GM18858 (cell line): Measurements from ENCODE around the gene KCNAB1.

Experiments used
- ATAC-seq: cut with Tn5 transposase; IDR thresholded peaks from one replicate; pipeline ENCODE4 v1.9.1; 2021; ENCODE audit not compliant: unreplicated experiment

Gene KCNAB1

DNA sequence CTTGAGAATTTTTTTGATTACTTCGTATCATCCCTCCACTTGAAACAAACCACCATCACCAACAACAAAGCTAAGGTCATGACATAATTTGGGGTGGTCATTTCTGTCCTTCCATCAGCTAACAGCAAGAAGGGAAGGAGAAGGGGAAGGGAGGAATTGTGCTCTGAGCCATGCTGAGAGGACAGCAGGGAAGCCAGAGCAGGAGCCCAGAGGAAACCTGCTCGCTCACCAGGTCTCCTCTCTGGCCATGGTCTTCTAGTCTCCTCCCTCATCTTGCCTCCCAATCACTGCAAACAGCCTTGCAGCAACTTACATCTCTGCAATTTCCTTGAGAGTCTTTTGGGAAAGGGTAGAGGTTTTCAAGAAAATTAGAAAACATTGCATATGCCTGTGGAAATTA is 237.9 kb downstream of the KCNAB1 start:
- ATAC-seq, result no peak

DNA sequence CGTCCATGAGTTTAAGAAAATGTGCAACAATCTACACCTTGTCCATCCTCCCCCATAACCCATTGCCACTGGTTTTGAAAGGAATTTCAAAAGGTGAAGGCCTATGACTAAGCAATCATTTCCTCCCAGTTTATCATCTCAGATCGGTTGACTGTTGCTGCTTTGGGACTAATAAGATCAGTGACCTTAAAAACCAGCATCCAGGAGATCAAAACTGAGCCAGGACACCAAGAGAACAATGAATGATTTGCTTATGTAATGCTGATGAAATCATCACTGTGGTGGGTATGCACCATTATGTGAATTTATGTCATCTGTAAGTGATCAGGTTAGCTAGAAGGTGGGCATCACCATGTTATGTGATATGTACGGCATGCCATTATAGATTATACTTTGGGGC is 239.0 kb downstream of the KCNAB1 start:
- no peak for ATAC-seq

DNA sequence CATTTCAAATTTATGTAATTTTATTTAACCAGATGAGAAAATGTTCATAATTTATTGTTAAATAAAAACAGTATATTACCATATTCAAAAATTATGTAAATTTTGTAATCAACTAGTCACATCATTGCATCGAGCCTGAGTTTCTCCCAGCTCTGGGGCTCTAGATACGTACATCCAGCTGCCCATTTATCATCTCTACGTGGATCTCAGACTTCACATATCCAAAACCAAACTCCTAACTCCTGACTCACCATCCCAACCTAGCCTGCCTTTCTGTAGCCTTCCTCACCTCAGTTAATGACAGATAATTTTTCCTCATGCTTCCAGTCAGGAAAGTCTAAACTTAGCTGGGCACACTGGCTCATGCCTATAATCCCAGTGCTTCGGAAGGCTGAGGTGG is 239.7 kb downstream of the KCNAB1 start:
- no peak for ATAC-seq

DNA sequence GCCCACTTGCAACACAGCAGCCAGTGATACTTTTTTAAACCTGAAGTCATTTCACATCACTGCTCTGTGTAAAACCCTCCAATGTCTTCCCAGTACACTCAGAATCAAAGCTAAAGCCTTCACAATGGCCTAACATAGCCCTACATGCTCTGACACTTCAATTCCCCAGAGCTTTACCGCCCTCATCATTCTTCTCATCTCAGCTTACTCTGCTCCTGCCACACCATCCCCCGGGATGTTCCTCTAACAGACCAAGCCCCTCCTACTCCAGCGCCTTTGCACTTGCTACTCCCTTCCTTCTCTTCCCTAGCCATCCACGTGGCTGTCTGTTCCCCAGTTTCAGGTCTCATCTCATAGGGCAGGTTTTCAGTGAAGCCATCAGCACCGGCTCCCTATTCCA is 240.6 kb downstream of the KCNAB1 start:
- ATAC-seq, result no peak

DNA sequence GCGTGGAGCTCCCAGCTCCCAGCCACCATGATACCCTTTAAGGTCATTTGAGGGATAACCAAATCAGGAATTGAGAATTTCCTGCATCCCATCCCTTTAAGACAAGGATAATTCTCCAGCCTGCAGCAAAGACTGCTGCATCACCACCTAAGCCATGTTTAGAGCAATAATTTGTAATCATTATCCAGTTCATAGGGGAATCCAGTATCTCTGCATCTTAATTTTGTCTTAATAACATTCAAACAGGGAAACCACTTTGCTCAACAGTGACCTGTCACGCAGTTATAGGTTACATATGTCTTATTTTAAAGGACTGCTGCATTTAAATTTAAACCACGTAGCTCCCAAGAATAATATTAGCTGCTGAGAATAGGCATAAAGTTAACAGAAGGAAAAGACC is 246.2 kb downstream of the KCNAB1 start:
- no peak for ATAC-seq

DNA sequence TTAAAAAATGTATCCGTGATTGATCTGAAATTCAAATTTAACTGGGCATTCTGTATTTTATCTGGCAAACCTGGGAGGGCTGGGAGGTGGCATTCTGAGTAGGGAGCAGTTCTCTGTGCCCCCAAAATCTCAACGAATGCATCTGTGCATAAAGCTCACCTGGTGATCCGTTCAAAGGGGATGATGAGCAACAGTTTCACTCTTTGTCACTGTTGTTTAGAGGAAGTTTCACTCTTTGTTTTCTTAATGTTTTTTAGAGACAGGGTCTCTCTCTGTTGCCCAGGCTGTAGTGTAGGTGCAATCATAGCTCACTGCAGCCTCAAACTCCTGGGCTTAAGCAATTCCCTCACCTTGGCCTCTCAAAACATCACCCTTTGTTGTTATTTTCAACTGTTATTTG is 247.8 kb downstream of the KCNAB1 start:
- peak; percentile 92 for ATAC-seq

DNA sequence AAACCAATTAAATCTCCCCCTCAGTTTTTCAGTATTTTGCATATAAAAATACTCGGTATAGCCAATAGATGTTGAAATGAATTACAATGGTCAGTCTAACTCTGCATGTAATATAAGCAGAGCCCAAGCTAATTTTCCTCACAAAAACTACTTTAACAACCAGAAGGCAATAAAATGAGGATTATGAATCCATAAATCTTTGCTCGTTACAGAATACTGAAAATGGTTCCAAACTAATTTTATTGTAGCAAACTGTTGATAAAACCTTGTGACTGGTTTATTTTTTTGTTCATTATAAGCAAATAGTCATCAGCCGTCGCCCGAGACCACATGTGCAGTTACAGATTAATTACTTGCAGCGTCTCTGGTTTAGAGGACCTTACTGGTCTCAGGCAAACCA is 251.3 kb downstream of the KCNAB1 start:
- no peak for ATAC-seq

DNA sequence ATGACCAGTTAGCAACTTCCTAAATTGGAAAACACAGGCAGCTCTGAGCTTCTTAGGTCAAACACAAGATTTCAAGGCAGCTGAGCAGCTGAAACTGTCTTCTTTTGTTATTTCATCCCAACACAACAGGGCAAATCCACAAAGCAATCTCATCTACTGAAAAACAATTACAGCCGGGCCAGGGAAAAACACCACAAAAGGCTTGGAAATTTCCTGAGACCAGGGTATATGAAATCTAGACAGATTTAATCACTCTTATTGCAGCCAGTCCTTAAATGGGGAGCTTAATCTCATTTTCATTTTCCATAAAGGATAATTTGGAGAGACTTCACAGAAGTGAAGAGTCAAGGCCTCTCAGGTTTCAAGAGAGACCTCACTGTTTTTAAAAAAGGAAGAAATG is 252.7 kb downstream of the KCNAB1 start:
- ATAC-seq, result no peak

DNA sequence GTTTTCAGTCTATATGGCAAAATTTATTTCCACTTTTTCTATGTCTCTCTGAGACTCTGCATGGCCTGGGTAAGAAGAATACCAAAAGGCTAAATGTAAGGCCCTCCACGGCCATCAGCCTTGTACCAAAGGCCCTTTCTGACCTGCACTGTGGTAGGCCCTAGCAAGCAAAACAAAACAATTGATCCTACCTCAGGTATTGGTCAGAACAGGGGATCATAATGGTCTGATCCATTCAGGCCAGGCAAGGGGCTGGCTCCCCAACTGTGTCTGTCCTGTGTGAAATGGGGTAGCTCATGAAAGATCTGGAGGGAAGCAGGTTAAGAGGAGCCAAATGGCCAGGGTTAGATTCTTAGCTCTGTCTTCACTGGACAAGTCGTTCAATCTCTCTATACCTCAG is 253.3 kb downstream of the KCNAB1 start:
- ATAC-seq, result no peak

DNA sequence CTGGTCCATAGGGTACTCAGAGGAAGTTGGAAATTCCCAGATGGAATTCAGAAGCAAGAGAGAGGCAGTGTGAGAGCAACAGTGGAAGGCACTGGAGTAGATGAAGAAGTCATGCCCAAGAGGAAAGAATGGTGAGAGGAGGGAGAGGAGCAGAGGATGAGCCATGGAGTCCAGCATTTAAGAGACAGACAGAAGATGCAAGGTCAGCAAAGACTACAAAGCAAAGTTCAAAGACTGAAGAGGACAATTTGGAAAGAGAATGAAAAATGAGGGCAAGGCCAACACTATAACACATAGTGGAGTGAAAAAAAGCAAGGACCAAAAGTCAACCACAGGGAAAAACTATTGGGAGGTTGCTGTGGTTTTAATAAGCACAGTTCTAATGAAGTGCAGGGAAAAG is 255.8 kb downstream of the KCNAB1 start:
- no peak for ATAC-seq

DNA sequence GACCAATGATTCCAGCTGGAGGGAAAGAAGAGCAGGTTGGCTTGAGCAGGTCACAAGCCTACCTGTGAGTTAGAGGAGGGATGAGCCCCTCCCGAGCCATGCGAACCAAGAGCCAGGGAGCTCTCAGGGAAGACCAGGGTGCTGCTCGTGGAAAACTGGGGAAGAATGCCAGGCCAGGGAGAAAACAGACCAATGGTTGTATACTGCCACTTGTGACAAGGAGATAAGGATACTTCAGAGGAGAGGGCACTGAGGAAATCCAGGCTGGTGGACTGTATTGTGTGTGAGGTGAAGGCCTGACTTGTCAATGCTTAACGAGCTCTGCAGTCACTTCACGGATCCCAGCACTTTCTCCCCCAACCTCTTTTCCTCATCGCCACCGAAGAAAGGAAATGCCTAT is 256.9 kb downstream of the KCNAB1 start:
- no peak for ATAC-seq

DNA sequence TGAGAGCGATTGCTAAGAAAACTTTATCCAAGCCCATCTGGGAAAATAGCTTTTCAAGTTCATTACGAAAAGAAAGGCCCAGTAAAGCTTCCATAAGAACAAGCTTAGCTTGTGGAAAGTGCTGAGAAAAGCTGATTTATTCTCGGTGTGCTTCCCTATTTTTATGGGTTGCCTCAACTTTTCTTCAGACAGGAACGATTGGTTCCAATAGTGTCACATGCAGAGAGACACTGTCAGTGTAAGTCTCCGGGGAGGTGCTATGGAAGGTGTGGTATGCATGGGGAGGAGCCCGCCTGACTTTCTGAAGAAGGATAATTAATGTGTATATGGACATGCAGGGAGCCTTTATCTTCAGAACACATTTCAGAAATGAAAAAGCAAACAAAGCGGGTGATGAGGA is 257.3 kb downstream of the KCNAB1 start:
- ATAC-seq, result no peak

DNA sequence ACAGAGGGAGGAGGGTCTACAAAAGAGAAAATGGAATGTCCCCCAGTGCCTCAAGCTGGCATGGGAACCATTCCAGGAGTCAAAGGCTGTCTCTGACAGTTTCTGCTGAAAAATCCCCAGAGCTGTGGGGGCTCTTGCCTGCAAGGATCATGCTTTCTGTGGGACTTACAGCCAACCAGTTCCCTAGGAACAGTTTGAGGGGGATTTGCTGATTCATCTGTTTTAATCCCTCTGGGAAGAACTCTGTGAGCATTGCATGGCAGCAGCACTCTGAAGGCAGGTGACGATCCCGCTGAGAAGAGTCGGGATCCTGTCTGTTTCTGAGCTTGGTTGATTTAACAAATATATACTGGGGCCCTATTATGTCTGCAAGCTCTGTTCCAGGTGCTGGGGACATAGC is 258.5 kb downstream of the KCNAB1 start:
- no peak for ATAC-seq

DNA sequence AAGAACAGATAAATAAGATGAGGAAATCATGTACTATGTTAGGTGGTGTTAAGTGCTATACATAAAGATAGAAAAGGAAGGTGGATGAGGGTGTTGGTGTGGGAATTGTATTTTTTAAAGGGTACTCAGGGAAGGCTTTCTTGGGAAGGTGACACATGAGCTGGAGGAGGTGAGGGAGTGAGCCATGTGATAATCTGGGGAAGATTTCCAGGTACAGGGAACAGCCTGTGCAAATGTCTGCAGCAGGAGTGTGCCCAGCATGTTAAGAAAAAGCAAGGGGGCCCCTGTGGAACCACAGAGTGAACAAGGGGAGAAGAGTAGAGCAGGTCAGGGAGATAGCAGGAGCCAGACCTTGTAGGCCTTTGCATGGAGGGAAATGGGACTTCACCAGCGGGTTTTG is 258.9 kb downstream of the KCNAB1 start:
- no peak for ATAC-seq

DNA sequence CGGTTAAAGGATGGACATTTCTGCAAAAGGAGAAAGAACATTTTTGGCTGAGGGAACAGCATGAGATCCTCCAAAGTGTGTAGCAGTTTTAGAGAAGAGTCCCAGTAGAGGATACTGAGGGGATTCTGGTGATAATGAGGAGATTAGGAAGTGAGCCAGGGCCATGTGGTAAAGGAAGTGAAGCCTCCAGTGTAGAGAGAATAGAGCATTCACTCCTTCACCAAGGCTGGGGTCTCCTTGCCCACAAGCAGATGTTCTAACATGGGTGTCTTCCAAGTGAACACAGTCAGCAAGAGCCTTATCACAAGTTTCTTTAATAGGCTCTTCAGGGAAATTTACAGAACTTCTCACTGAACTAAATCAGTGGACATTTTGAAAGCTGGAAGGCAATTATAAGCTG is 260.9 kb downstream of the KCNAB1 start:
- no peak for ATAC-seq

DNA sequence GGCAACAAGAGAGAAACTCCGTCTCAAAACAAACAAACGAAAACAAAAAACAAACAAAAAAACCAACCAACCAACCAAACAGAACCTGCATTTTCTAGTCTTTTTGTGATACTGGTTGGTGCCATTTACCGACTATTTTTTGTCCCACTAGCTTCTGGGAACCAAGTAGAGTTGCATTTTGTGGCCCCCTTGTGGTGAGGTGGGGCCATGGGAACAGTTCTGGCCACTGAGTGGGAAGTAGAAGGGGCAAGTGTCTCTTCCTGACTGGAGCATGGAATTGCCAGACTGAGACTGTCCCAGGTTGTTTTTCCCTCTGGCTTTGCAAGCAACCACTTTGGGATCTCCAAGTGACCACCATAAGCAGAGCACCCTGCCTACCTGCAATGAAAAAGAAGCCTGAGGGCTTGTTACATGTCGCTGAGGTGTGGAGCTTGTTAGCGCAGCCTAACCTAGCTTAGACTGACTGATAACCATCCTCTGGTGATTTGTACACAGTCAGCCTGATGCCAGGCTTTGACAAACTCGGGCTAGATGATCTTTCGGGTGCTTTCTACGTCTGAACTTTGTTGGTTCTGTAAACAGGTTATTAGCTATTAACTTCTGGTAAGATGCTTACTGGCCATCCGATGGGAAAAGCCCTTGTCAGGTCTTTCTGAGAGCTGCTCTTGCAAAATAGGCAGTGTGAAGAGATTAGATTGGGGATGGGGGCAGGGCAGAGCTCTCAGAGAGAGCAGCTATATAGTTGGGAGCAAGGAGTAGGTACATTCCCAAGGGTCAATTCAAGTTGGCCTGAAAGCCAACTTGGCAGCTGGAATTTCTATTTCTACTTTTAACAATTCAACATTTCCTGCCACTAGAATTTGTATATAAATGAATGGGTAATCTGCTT is 262.3 kb downstream of the KCNAB1 start:
- no peak for ATAC-seq

DNA sequence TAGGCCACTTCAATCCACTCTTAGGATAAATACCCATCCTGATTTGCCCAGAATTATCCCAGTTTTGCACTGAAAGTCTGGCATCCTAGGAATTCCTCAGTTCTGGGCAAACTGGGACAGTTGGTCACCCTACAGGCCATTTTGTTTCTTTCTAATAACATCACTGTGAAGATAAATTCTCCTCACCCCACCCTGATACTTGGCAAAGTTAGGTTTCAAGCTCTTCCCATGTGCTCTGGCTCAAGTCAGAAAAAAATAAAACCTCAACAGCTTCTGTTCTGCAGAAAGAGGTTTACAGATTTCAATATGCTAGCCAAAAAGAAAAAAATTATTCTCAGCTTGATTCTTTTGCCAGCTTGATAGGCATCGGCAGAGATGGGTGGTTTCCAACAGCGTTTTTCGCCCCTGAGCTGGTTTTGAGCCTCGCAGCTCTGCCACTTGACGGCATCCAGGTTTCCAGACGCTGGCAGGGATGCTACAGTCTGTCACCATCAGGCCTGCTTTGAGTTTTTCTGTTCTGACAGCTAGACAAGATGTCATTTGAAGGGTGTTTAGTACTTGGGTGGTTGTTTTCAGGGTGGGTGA is 263.2 kb downstream of the KCNAB1 start:
- ATAC-seq, result no peak

DNA sequence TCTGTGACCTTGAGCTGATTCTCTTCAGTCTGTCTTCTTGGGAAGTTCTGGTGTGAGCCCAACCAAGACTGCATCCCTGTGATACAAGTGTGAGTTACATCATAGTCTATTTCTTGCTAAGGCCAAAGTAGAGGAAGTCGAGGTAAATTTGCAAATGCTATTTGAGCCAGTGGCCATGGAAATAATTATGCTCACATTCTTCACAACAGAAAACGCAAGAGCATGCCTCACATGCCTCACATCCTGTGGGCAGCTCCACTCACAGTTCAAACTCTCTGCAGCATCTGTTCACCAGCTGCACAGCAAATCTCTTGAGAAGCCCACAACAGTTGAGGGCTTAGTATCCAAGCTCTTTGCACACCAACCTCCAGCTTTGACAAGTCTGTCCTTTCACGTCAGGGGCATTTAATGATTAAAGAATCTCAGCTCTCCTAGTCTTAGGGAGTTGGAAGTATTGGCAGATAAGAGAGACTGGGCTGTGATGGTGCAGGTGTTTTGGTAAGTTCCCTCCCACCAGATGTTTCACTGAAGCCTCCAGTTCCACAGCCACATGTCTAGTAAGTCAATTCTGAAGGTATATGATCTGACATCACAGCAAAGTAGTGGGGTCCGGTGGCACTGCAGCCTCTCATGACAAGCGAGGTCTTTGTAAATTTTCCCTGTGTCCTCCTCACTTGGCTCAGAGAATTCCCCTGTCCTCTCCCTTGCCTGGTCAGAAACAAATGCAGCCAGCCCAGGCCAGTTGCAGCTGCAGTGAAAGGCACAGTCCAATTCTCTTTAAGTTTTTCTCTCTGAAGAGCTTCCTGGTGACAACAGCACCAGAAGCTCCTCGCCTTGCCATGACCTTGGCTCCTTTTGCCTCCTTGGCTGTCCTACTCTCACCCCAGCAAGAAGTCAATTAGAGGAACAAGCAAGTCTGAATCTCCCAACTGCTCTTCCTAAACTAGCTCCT is 268.4 kb downstream of the KCNAB1 start:
- ATAC-seq, result no peak

DNA sequence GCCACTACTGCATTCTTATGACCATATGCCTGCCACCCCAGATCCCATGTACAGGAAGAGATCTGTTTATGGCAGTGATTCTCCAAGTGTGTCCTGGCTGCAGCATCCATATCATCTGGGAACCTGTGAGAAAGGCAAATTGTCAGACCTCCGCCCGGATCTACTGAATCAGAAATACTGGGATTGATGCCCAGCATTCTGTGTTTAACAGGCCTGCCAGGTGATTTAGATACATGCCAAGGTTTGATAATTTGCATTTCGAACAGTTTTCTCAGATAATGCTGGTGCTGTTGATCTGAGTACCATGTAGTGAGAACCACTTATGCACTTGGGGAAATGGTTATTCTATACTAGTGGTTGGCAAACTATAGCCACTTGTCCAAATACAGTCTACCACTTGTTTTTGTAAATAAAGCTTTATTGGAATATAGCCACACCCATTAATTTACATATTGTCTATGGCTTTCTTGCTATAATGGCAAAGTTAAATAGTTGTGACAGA is 269.1 kb downstream of the KCNAB1 start:
- no peak for ATAC-seq

DNA sequence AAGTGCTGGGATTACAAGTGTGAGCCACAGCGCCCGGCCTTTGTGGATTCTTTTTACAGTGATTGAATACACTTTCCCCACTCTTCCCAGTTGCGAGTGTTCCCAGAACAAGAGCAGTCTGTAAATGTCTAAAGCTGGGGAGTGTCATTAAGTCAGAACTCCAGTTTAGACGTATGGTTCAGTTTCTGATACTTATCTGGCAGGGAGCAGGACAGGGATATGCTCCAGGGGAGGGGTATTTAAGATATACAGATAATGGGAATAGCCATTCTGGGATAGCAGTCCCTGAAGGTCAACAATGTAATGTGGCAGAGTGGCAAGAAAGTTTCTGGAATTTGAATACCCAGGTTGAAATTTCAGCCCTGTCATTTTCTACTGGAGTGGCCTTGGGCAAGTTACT is 270.5 kb downstream of the KCNAB1 start:
- no peak for ATAC-seq

DNA sequence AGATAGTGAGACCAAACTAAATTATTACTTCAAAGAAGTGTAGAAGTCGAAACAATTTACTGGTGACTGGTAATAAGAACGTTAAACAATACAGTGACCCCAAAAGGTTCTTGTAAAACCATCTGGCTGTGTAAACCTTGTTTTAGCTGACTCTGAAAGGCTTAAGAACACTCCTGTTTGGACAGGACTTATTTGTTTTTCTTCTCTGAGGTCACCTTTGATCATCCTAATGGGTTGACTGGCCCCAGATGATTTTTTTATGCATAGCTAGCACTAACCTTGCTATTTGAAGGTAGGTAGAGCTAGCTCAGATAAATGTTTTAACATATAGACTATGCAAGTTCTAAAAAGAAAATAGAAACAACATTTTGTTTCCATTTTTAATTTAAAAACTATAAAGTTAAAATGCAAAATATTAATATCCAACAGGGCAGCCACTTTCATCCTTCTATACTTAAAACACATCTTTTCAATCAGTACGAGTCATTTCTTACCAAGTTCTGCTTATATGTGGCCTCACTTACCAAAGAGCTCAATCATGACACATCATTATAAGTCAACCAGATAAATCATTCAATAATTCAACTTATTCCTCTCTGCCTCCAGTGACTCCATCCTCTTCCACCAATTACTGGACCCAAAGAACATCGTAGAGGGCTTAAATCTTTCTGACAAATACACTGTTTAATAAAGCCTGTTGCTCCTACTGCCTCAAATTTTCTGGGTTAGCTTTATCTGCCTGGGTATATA is 275.8 kb downstream of the KCNAB1 start:
- no peak for ATAC-seq
